Activated naive CD8-positive, alpha-beta T cell treated with anti-CD3 and anti-CD28 coated beads, Interleukin-2, amount 50 U/mL, for 24 hours (primary cell): ENCODE data around the gene FLT3.
"Not testable (repeated sequence)": the region's sequence is repeated elsewhere in the genome, so short reads cannot be mapped to it uniquely, and the experiment has no call there.

ENCODE experiments used
- ATAC-seq: fragments of 150-1000 bp; cut with Tn5 transposase; one replicate; pipeline ENCODE4 v1.10.0; 2021
- DNase-seq: peaks from one replicate; pipeline ENCODE4 v3.0.0; 2021
- H3K27ac Mint-ChIP-seq: one replicate; pipeline ENCODE4 v1.8.0; 2021; ENCODE audit warnings: mild to moderate bottlenecking, mixed read lengths
- H3K27me3 Mint-ChIP-seq: one replicate; pipeline ENCODE4 v1.8.0; 2021; ENCODE audit warnings: mixed read lengths
- H3K36me3 Mint-ChIP-seq: one replicate; pipeline ENCODE4 v1.8.0; 2021; ENCODE audit warnings: low read depth, mixed read lengths
- H3K4me1 Mint-ChIP-seq: one replicate; pipeline ENCODE4 v1.8.0; 2021; ENCODE audit warnings: mixed read lengths
- H3K4me3 Mint-ChIP-seq: one replicate; pipeline ENCODE4 v1.8.0; 2021; ENCODE audit warnings: mild to moderate bottlenecking, moderate library complexity, mixed read lengths
- H3K9me3 Mint-ChIP-seq: one replicate; pipeline ENCODE4 v1.8.0; 2021; ENCODE audit warnings: mixed read lengths

Gene FLT3

GRCh38 chr13:28013482-28013881, 86.9 kb downstream of the FLT3 start:
- no peak for ATAC-seq
- no peaks in the 10 kb centered on the region for H3K36me3 Mint-ChIP-seq

GRCh38 chr13:28012896-28013295, 87.5 kb downstream of the FLT3 start:
- Mint-ChIP-seq H3K9me3 (no peaks in the 10 kb centered on the region), H3K4me1 (peaks cover 5% of the 10 kb centered on the region), H3K27me3 (peaks cover 9% of the 10 kb centered on the region), H3K27ac (no peak overlapping the region), H3K4me3 (no peak overlapping the region), H3K36me3 (no peaks in the 10 kb centered on the region)
- no peak for DNase-seq
- ATAC-seq = peak; percentile 71

More at GRCh38 chr13:28013482-28013881, 86.9 kb downstream of the FLT3 start:
- DNase-seq = no peak
- Mint-ChIP-seq H3K27me3 (peaks cover 9% of the 10 kb centered on the region), H3K9me3 (no peaks in the 10 kb centered on the region), H3K4me3 (no peak overlapping the region), H3K27ac (no peak overlapping the region), H3K4me1 (peaks cover 5% of the 10 kb centered on the region)

GRCh38 chr13:28012383-28012782, 88.0 kb downstream of the FLT3 start:
- Mint-ChIP-seq H3K27me3 (peaks cover 9% of the 10 kb centered on the region), H3K9me3 (no peaks in the 10 kb centered on the region), H3K4me3 (no peak overlapping the region), H3K27ac (no peak overlapping the region), H3K36me3 (no peaks in the 10 kb centered on the region), H3K4me1 (peaks cover 5% of the 10 kb centered on the region)
- ATAC-seq = peak; percentile 46
- no peak for DNase-seq

GRCh38 chr13:28010046-28010445, 90.3 kb downstream of the FLT3 start:
- no peaks in the 10 kb centered on the region for H3K9me3 Mint-ChIP-seq
- DNase-seq = no peak
- H3K4me3 Mint-ChIP-seq = no peak overlapping the region
- H3K36me3 Mint-ChIP-seq = no peaks in the 10 kb centered on the region
- no peak overlapping the region for H3K27ac Mint-ChIP-seq
- H3K4me1 Mint-ChIP-seq = peaks cover 2% of the 10 kb centered on the region
- peaks cover 7% of the 10 kb centered on the region for H3K27me3 Mint-ChIP-seq
- ATAC-seq = no peak

- ATAC-seq, H3K27me3 Mint-ChIP-seq, H3K9me3 Mint-ChIP-seq, H3K27ac Mint-ChIP-seq, H3K4me1 Mint-ChIP-seq, H3K4me3 Mint-ChIP-seq, H3K36me3 Mint-ChIP-seq, DNase-seq: not testable (repeated sequence)
These were observed 95.4 kb downstream of the FLT3 start for GRCh38 chr13:28005016-28005415.

GRCh38 chr13:28002886-28003698, 97.3 kb downstream of the FLT3 start:
- Mint-ChIP-seq H3K36me3 (no peaks in the 10 kb centered on the region), H3K4me3 (no peak overlapping the region), H3K27ac (no peak overlapping the region), H3K9me3 (no peaks in the 10 kb centered on the region), H3K4me1 (no peaks in the 10 kb centered on the region), H3K27me3 (no peaks in the 10 kb centered on the region)
- DNase-seq (no peak), ATAC-seq (no peak)

- Mint-ChIP-seq H3K27me3 (no peaks in the 10 kb centered on the region), H3K4me3 (no peak overlapping the region), H3K9me3 (no peaks in the 10 kb centered on the region), H3K4me1 (no peaks in the 10 kb centered on the region), H3K27ac (no peak overlapping the region), H3K36me3 (no peaks in the 10 kb centered on the region)
- DNase-seq (no peak), ATAC-seq (no peak)
These were observed 98.4 kb downstream of the FLT3 start for GRCh38 chr13:28001837-28002473.

GRCh38 chr13:28001049-28001448, 99.3 kb downstream of the FLT3 start:
- Mint-ChIP-seq H3K4me3 (no peak overlapping the region), H3K36me3 (no peaks in the 10 kb centered on the region), H3K27me3 (no peaks in the 10 kb centered on the region), H3K9me3 (no peaks in the 10 kb centered on the region), H3K4me1 (no peaks in the 10 kb centered on the region), H3K27ac (no peak overlapping the region)
- DNase-seq = no peak
- ATAC-seq = no peak

GRCh38 chr13:28000567-28000966, 99.8 kb downstream of the FLT3 start:
- no peak for DNase-seq
- no peak for ATAC-seq
- H3K27ac Mint-ChIP-seq = no peak overlapping the region
- no peaks in the 10 kb centered on the region for H3K27me3 Mint-ChIP-seq
- no peak overlapping the region for H3K4me3 Mint-ChIP-seq
- no peaks in the 10 kb centered on the region for H3K9me3 Mint-ChIP-seq
- no peaks in the 10 kb centered on the region for H3K4me1 Mint-ChIP-seq
- H3K36me3 Mint-ChIP-seq = no peaks in the 10 kb centered on the region

- DNase-seq (no peak), ATAC-seq (no peak)
- H3K27me3 Mint-ChIP-seq = no peaks in the 10 kb centered on the region
- no peak overlapping the region for H3K27ac Mint-ChIP-seq
- H3K4me3 Mint-ChIP-seq = no peak overlapping the region
- no peaks in the 10 kb centered on the region for H3K9me3 Mint-ChIP-seq
- H3K4me1 Mint-ChIP-seq = no peaks in the 10 kb centered on the region
- no peaks in the 10 kb centered on the region for H3K36me3 Mint-ChIP-seq
These were observed 102.4 kb downstream of the FLT3 start for GRCh38 chr13:27997904-27998522.

- ATAC-seq = no peak
These were observed 108.5 kb downstream of the FLT3 start for GRCh38 chr13:27991881-27992280.

GRCh38 chr13:27988520-27988919, 111.9 kb downstream of the FLT3 start, which contains the start of gene URAD:
Gene URAD (minus strand): TSS chr13:27988693. CDS start chr13:27988637, 56 bp downstream.
- DNase-seq = no peak
- Mint-ChIP-seq H3K27me3 (peaks cover 16% of the 10 kb centered on the region), H3K9me3 (no peaks in the 10 kb centered on the region), H3K27ac (no peak within 1 kb of the TSS), H3K36me3 (no peaks in the 10 kb centered on the region), H3K4me3 (no peak within 1 kb of the TSS), H3K4me1 (no peaks in the 10 kb centered on the region)
- no peak for ATAC-seq

More at GRCh38 chr13:27991881-27992280, 108.5 kb downstream of the FLT3 start:
- H3K27me3 Mint-ChIP-seq = peaks cover 8% of the 10 kb centered on the region
- H3K4me3 Mint-ChIP-seq = no peak overlapping the region
- no peaks in the 10 kb centered on the region for H3K36me3 Mint-ChIP-seq
- no peaks in the 10 kb centered on the region for H3K9me3 Mint-ChIP-seq
- DNase-seq = no peak
- no peak overlapping the region for H3K27ac Mint-ChIP-seq
- H3K4me1 Mint-ChIP-seq = no peaks in the 10 kb centered on the region

- no peak for ATAC-seq
- no peak for DNase-seq
- no peaks in the 10 kb centered on the region for H3K9me3 Mint-ChIP-seq
- H3K36me3 Mint-ChIP-seq = no peaks in the 10 kb centered on the region
- H3K4me3 Mint-ChIP-seq = no peak overlapping the region
- no peak overlapping the region for H3K27ac Mint-ChIP-seq
- H3K4me1 Mint-ChIP-seq = peaks cover 4% of the 10 kb centered on the region
- H3K27me3 Mint-ChIP-seq = peaks cover 43% of the 10 kb centered on the region
These were observed 114.8 kb downstream of the FLT3 start for GRCh38 chr13:27985600-27985999.

GRCh38 chr13:27982361-27982760, 118.0 kb downstream of the FLT3 start:
- peaks cover 20% of the 10 kb centered on the region for H3K4me1 Mint-ChIP-seq
- H3K9me3 Mint-ChIP-seq = no peaks in the 10 kb centered on the region
- no peak for DNase-seq
- no peak overlapping the region for H3K4me3 Mint-ChIP-seq
- no peak for ATAC-seq
- no peak overlapping the region for H3K27ac Mint-ChIP-seq
- peaks cover 62% of the 10 kb centered on the region for H3K27me3 Mint-ChIP-seq
- no peaks in the 10 kb centered on the region for H3K36me3 Mint-ChIP-seq
